Fibroblast of lung (primary cell): Measurements from ENCODE around the gene CHADL. TPM values are rescaled to one million over a fixed set of nuclear protein-coding genes. Genes with fewer than 3 reads are reported as not detected.

Source experiments
- DNase-seq, 2 donors: peaks; one replicate each; pipeline versions ENCODE4 v3.0.0 to v3.0.0-alpha.2; 2010; ENCODE audit warnings: low read depth in 2 of 2
- H2AFZ ChIP-seq: 2 replicates; pipeline ENCODE4 v1.5.1; 2012; ENCODE audit warnings: low read length, control low read depth, inconsistent platforms
- H3K27ac ChIP-seq: 2 replicates; pipeline ENCODE4 v1.5.1; 2011; ENCODE audit warnings: low read length, control low read depth; ENCODE audit not compliant: insufficient read depth
- H3K27me3 ChIP-seq: 2 replicates; pipeline ENCODE4 v1.5.1; 2011; ENCODE audit warnings: mild to moderate bottlenecking, low read length; ENCODE audit not compliant: control insufficient read depth, insufficient read depth
- H3K36me3 ChIP-seq: 2 replicates; pipeline ENCODE4 v1.5.1; 2011; ENCODE audit warnings: low read length; ENCODE audit not compliant: control insufficient read depth, insufficient read depth
- H3K4me1 ChIP-seq: 2 replicates; pipeline ENCODE4 v1.5.1; 2011; ENCODE audit warnings: low read length; ENCODE audit not compliant: control insufficient read depth, insufficient read depth; ENCODE audit errors: extremely low read depth
- H3K4me2 ChIP-seq: 2 replicates; pipeline ENCODE4 v1.5.1; 2011; ENCODE audit warnings: low read length, control low read depth; ENCODE audit not compliant: insufficient read depth; ENCODE audit errors: extremely low read depth
- H3K4me3 ChIP-seq, 4 experiments: fragments of 200-600 bp in 1 of 4; sonication (generic) in 1 of 4; replicated peaks in 1 of 4; 2 replicates each; pipeline ENCODE4 v1.5.1; 2011 to 2016; ENCODE audit warnings: low read length in 4 of 4, low read depth in 3 of 4, mild to moderate bottlenecking in 3 of 4, control low read depth in 2 of 4, inconsistent platforms in 1 of 4, mixed read lengths in 1 of 4; ENCODE audit not compliant: insufficient read depth in 1 of 4; ENCODE audit errors: control extremely low read depth in 1 of 4
- H3K79me2 ChIP-seq: 2 replicates; pipeline ENCODE4 v1.5.1; 2012; ENCODE audit warnings: mild to moderate bottlenecking, low read length, inconsistent platforms; ENCODE audit not compliant: control insufficient read depth, insufficient read depth
- H3K9ac ChIP-seq: 2 replicates; pipeline ENCODE4 v1.5.1; 2011; ENCODE audit warnings: mild to moderate bottlenecking, low read length, control low read depth; ENCODE audit not compliant: insufficient read depth
- H3K9me3 ChIP-seq: 2 replicates; pipeline ENCODE4 v1.5.1; 2012; ENCODE audit warnings: low read depth, low read length; ENCODE audit not compliant: control insufficient read depth, insufficient read depth
- H4K20me1 ChIP-seq: 2 replicates; pipeline ENCODE4 v1.5.1; 2011; ENCODE audit warnings: low read length; ENCODE audit not compliant: control insufficient read depth, insufficient read depth; ENCODE audit errors: extremely low read depth
- CTCF ChIP-seq, 2 donors: IDR thresholded peaks in 1 of 2; conservative IDR thresholded peaks in 1 of 2; 1 replicate in 1 of 2; 2 replicates in 1 of 2; pipeline ENCODE4 v1.5.1; 2011 to 2012; ENCODE audit warnings: low read length in 2 of 2, control low read depth in 1 of 2, inconsistent platforms in 1 of 2, low read depth in 1 of 2, mild to moderate bottlenecking in 1 of 2
- EZH2 ChIP-seq: IDR thresholded peaks from 2 replicates; pipeline ENCODE4 v1.5.1; 2012; ENCODE audit warnings: low read length, control low read depth, mild to moderate bottlenecking; ENCODE audit errors: missing control alignments
- polyA plus RNA-seq, 2 donors: library from polyadenylated mRNA; depleted of rRNA in 1 of 2; stranded (reverse) in 1 of 2; unstranded in 1 of 2; fragments of >200 nt; gene quantifications; 2 replicates each; pipeline ENCODE4 v1.2.1, GENCODE V29; 2011 to 2012; ENCODE audit warnings: missing spikeins in 1 of 2
- total RNA-seq: library from RNA; depleted of rRNA; stranded (reverse); fragments of >200 nt; gene quantifications from 2 replicates; pipeline ENCODE4 v1.2.1, GENCODE V29; 2014

CHADL gene
- total and polyA plus RNA-seq, 2 donors (not counting 1 experiment from before 2014, with no cell fraction given), result 0.10 to 3.1 TPM

DNA sequence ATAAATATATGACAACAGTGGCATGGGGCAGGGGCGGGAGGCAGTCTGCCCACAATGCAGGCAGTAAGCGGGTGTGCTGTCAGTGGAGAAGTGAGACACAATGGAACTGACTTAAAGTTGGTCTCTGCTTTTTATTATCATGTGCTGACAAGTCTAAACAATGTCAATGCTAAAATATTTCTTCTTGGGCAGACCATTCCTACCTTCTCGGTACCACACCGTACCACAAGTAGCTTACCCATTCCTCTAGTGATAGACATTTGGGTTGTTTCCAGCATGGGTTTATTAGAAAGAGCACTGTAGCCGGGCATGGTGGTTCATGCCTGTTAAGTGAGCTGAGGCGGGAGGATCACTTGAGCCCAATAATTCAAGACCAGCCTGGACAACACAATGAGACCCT is 2.6 kb upstream of the CHADL start:
- no peak overlapping the region for H3K9ac ChIP-seq
- H3K27me3 ChIP-seq, result no peaks in the 10 kb centered on the region
- no peaks in the 10 kb centered on the region for H3K79me2 ChIP-seq
- no peak overlapping the region for H2AFZ ChIP-seq
- no peak overlapping the region for H3K4me2 ChIP-seq
- no peaks in the 10 kb centered on the region for H4K20me1 ChIP-seq
- no peak overlapping the region for H3K27ac ChIP-seq
- no peak for TF ChIP-seq CTCF (conservative IDR thresholded peaks at IDR 0.05 in 1 of 2, IDR thresholded peaks at IDR 0.05 in 1 of 2; ENCODE audit: low read depth in 1 of 2, low read length in 2 of 2)
- no peak for TF ChIP-seq EZH2
- DNase-seq, result no peak
- H3K9me3 ChIP-seq, result no peaks in the 10 kb centered on the region
- H3K4me3 ChIP-seq, result no peak overlapping the region
- no peaks in the 10 kb centered on the region for H3K4me1 ChIP-seq
- peaks cover 17% of the 10 kb centered on the region for H3K36me3 ChIP-seq

DNA sequence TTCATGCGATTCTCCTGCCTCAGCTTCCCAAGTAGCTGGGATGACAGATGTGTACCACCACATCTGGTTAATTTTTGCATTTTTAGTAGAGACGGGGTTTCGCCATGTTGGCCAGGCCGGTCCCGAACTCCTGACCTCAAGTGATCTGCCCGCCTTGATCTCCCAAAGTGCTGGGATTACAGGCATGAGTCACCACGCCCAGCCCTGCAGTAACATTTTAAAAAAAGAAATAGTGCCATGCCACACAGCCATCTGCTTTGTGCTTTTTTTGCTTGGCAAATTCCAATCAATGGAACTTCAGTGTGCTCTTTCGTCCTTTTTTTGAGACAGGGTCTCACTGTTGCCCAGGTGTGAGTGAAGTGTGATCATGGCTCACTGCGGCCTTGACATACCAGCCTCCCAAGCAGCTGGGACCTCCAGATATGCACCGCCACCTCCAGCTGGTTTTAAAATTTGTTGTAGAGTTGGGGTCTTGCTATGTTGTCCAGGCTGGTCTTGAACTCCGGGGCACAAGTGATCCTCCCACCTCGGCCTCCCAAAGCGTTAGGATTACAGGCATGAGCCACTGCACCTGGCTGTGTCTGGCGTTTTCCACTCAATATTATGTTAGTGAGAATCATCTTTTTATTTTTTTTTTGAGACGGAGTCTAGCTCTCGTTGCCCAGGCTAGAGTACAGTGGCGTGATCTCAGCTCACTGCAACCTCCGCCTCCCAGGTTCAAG is 1.8 kb upstream of the CHADL start:
- no peak overlapping the region for H3K27ac ChIP-seq
- H3K4me2 ChIP-seq, result no peak overlapping the region
- DNase-seq, result no peak
- H3K79me2 ChIP-seq, result no peaks in the 10 kb centered on the region
- no peak overlapping the region for H3K4me3 ChIP-seq
- H3K36me3 ChIP-seq, result peaks cover 11% of the 10 kb centered on the region
- no peaks in the 10 kb centered on the region for H4K20me1 ChIP-seq
- TF ChIP-seq CTCF (conservative IDR thresholded peaks at IDR 0.05 in 1 of 2, IDR thresholded peaks at IDR 0.05 in 1 of 2; ENCODE audit: low read depth in 1 of 2, low read length in 2 of 2), result no peak
- TF ChIP-seq EZH2, result no peak
- H3K9ac ChIP-seq, result no peak overlapping the region
- no peaks in the 10 kb centered on the region for H3K27me3 ChIP-seq
- no peaks in the 10 kb centered on the region for H3K4me1 ChIP-seq
- H3K9me3 ChIP-seq, result no peaks in the 10 kb centered on the region
- H2AFZ ChIP-seq, result no peak overlapping the region

DNA sequence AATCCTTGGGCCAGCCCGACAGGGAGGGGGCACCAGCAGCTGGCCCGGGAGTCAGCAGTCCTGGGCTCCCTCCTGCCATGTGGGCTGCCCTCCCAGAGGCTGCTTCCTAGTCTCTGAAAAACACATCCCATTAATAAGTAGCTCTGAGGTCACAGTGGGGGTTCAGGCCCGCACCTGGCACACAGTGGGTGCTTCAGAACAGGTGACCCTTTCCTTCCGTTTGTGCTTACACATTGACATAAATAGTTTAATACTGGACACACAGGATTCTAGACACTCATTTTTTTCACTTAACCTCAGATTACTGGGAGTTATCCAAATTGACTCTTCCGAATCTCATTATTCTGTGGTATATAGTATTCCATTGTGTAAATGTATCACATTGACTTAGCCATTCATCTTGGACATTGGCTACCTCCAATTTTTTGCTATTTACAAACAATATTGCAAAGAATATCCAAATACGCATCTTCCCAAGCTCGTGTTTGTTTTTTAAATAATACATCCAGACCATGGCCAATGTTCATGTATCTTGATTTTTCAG is 474 bp upstream of the CHADL start:
- H3K4me3 ChIP-seq, result no peak overlapping the region

More for the DNA sequence above, 474 bp upstream of the CHADL start:
- Histone ChIP-seq H3K4me1 (no peaks in the 10 kb centered on the region), H3K9me3 (no peaks in the 10 kb centered on the region), H4K20me1 (no peaks in the 10 kb centered on the region), H2AFZ (no peak overlapping the region), H3K4me2 (no peak overlapping the region), H3K9ac (no peak overlapping the region), H3K36me3 (peaks cover 6% of the 10 kb centered on the region), H3K79me2 (no peaks in the 10 kb centered on the region), H3K27me3 (no peaks in the 10 kb centered on the region), H3K27ac (no peak overlapping the region)
- TF ChIP-seq CTCF (conservative IDR thresholded peaks at IDR 0.05 in 1 of 2, IDR thresholded peaks at IDR 0.05 in 1 of 2; ENCODE audit: low read depth in 1 of 2, low read length in 2 of 2) (no peak), EZH2 (no peak)
- no peak for DNase-seq
